Fibroblast of lung (primary cell): ENCODE measurements around the gene TSPYL1. TPM values are rescaled to one million over a fixed set of nuclear protein-coding genes. Genes with fewer than 3 reads are reported as not detected.

ENCODE experiments used
- DNase-seq, 2 donors: peaks; one replicate each; pipeline versions ENCODE4 v3.0.0 to v3.0.0-alpha.2; 2010; ENCODE audit warnings: low read depth in 2 of 2
- H2AFZ ChIP-seq: 2 replicates; pipeline ENCODE4 v1.5.1; 2012; ENCODE audit warnings: low read length, control low read depth, inconsistent platforms
- H3K27ac ChIP-seq: 2 replicates; pipeline ENCODE4 v1.5.1; 2011; ENCODE audit warnings: low read length, control low read depth; ENCODE audit not compliant: insufficient read depth
- H3K27me3 ChIP-seq: 2 replicates; pipeline ENCODE4 v1.5.1; 2011; ENCODE audit warnings: mild to moderate bottlenecking, low read length; ENCODE audit not compliant: control insufficient read depth, insufficient read depth
- H3K36me3 ChIP-seq: 2 replicates; pipeline ENCODE4 v1.5.1; 2011; ENCODE audit warnings: low read length; ENCODE audit not compliant: control insufficient read depth, insufficient read depth
- H3K4me1 ChIP-seq: 2 replicates; pipeline ENCODE4 v1.5.1; 2011; ENCODE audit warnings: low read length; ENCODE audit not compliant: control insufficient read depth, insufficient read depth; ENCODE audit errors: extremely low read depth
- H3K4me2 ChIP-seq: 2 replicates; pipeline ENCODE4 v1.5.1; 2011; ENCODE audit warnings: low read length, control low read depth; ENCODE audit not compliant: insufficient read depth; ENCODE audit errors: extremely low read depth
- H3K4me3 ChIP-seq, 4 experiments: fragments of 200-600 bp in 1 of 4; sonication (generic) in 1 of 4; replicated peaks in 1 of 4; 2 replicates each; pipeline ENCODE4 v1.5.1; 2011 to 2016; ENCODE audit warnings: low read length in 4 of 4, low read depth in 3 of 4, mild to moderate bottlenecking in 3 of 4, control low read depth in 2 of 4, inconsistent platforms in 1 of 4, mixed read lengths in 1 of 4; ENCODE audit not compliant: insufficient read depth in 1 of 4; ENCODE audit errors: control extremely low read depth in 1 of 4
- H3K79me2 ChIP-seq: 2 replicates; pipeline ENCODE4 v1.5.1; 2012; ENCODE audit warnings: mild to moderate bottlenecking, low read length, inconsistent platforms; ENCODE audit not compliant: control insufficient read depth, insufficient read depth
- H3K9ac ChIP-seq: 2 replicates; pipeline ENCODE4 v1.5.1; 2011; ENCODE audit warnings: mild to moderate bottlenecking, low read length, control low read depth; ENCODE audit not compliant: insufficient read depth
- H3K9me3 ChIP-seq: 2 replicates; pipeline ENCODE4 v1.5.1; 2012; ENCODE audit warnings: low read depth, low read length; ENCODE audit not compliant: control insufficient read depth, insufficient read depth
- H4K20me1 ChIP-seq: 2 replicates; pipeline ENCODE4 v1.5.1; 2011; ENCODE audit warnings: low read length; ENCODE audit not compliant: control insufficient read depth, insufficient read depth; ENCODE audit errors: extremely low read depth
- CTCF ChIP-seq, 2 donors: IDR thresholded peaks in 1 of 2; conservative IDR thresholded peaks in 1 of 2; 1 replicate in 1 of 2; 2 replicates in 1 of 2; pipeline ENCODE4 v1.5.1; 2011 to 2012; ENCODE audit warnings: low read length in 2 of 2, control low read depth in 1 of 2, inconsistent platforms in 1 of 2, low read depth in 1 of 2, mild to moderate bottlenecking in 1 of 2
- EZH2 ChIP-seq: IDR thresholded peaks from 2 replicates; pipeline ENCODE4 v1.5.1; 2012; ENCODE audit warnings: low read length, control low read depth, mild to moderate bottlenecking; ENCODE audit errors: missing control alignments
- polyA plus RNA-seq, 2 donors: library from polyadenylated mRNA; depleted of rRNA in 1 of 2; stranded (reverse) in 1 of 2; unstranded in 1 of 2; fragments of >200 nt; gene quantifications; 2 replicates each; pipeline ENCODE4 v1.2.1, GENCODE V29; 2011 to 2012; ENCODE audit warnings: missing spikeins in 1 of 2
- total RNA-seq: library from RNA; depleted of rRNA; stranded (reverse); fragments of >200 nt; gene quantifications from 2 replicates; pipeline ENCODE4 v1.2.1, GENCODE V29; 2014

The TSPYL1 gene
- total and polyA plus RNA-seq, 2 donors (not counting 1 experiment from before 2014, with no cell fraction given): 82.0 to 93.0 TPM

GRCh38 chr6:116307001-116307400 lies 27.3 kb upstream of the TSPYL1 start:
- Histone ChIP-seq H3K9ac (no peak overlapping the region), H4K20me1 (no peaks in the 10 kb centered on the region), H3K9me3 (no peaks in the 10 kb centered on the region), H3K79me2 (no peaks in the 10 kb centered on the region), H3K27me3 (no peaks in the 10 kb centered on the region), H3K4me1 (no peaks in the 10 kb centered on the region), H2AFZ (no peak overlapping the region), H3K27ac (no peak overlapping the region), H3K4me3 (no peak overlapping the region), H3K4me2 (no peak overlapping the region), H3K36me3 (no peaks in the 10 kb centered on the region)
- no peak for TF ChIP-seq EZH2
- TF ChIP-seq CTCF (conservative IDR thresholded peaks at IDR 0.05 in 1 of 2, IDR thresholded peaks at IDR 0.05 in 1 of 2; ENCODE audit: low read depth in 1 of 2, low read length in 2 of 2): no peak
- DNase-seq: no peak

GRCh38 chr6:116304538-116305097 lies 24.9 kb upstream of the TSPYL1 start:
- Histone ChIP-seq H3K9me3 (no peaks in the 10 kb centered on the region), H3K36me3 (no peaks in the 10 kb centered on the region), H3K4me3 (no peak overlapping the region), H2AFZ (no peak overlapping the region), H3K4me2 (no peak overlapping the region), H3K9ac (no peak overlapping the region), H3K4me1 (no peaks in the 10 kb centered on the region), H3K27me3 (no peaks in the 10 kb centered on the region), H3K27ac (no peak overlapping the region), H4K20me1 (no peaks in the 10 kb centered on the region), H3K79me2 (no peaks in the 10 kb centered on the region)
- DNase-seq: no peak
- TF ChIP-seq EZH2 (no peak), CTCF (conservative IDR thresholded peaks at IDR 0.05 in 1 of 2, IDR thresholded peaks at IDR 0.05 in 1 of 2; ENCODE audit: low read depth in 1 of 2, low read length in 2 of 2) (no peak)

- Histone ChIP-seq H3K4me2 (no peak overlapping the region), H3K27ac (no peak overlapping the region), H3K4me3 (no peak overlapping the region), H4K20me1 (no peaks in the 10 kb centered on the region), H2AFZ (no peak overlapping the region), H3K79me2 (no peaks in the 10 kb centered on the region), H3K9me3 (no peaks in the 10 kb centered on the region), H3K36me3 (no peaks in the 10 kb centered on the region), H3K4me1 (no peaks in the 10 kb centered on the region), H3K9ac (no peak overlapping the region), H3K27me3 (no peaks in the 10 kb centered on the region)
- no peak for DNase-seq
- TF ChIP-seq CTCF (conservative IDR thresholded peaks at IDR 0.05 in 1 of 2, IDR thresholded peaks at IDR 0.05 in 1 of 2; ENCODE audit: low read depth in 1 of 2, low read length in 2 of 2) (no peak), EZH2 (no peak)
Observed at GRCh38 chr6:116301104-116301503, 21.4 kb upstream of the TSPYL1 start.
